ENCODE data around the gene TNC.

The TNC gene

GRCh38 chr9:115099901-115100300 is 18.1 kb downstream of the TNC start:
- no peak for DNase-seq (ENCODE audit: low spot score)

GRCh38 chr9:115098226-115098965 is 19.6 kb downstream of the TNC start:
- no peak for DNase-seq (ENCODE audit: low spot score)

GRCh38 chr9:115093520-115093919 is 24.4 kb downstream of the TNC start:
- DNase-seq (ENCODE audit: low spot score) = no peak

- no peak for DNase-seq (ENCODE audit: low spot score)
Observed at GRCh38 chr9:115090486-115090885, 27.5 kb downstream of the TNC start.

GRCh38 chr9:115088860-115089259 is 29.1 kb downstream of the TNC start:
- no peak for DNase-seq (ENCODE audit: low spot score)

- DNase-seq (ENCODE audit: low spot score) = no peak
Observed at GRCh38 chr9:115086886-115087285, 31.1 kb downstream of the TNC start.

- DNase-seq (ENCODE audit: low spot score) = no peak
Observed at GRCh38 chr9:115086461-115086860, 31.5 kb downstream of the TNC start.

- DNase-seq (ENCODE audit: low spot score) = no peak
Observed at GRCh38 chr9:115085773-115086377, 32.1 kb downstream of the TNC start.

GRCh38 chr9:115084709-115085108 is 33.2 kb downstream of the TNC start:
- no peak for DNase-seq (ENCODE audit: low spot score)

- no peak for DNase-seq (ENCODE audit: low spot score)
Observed at GRCh38 chr9:115084157-115084556, 33.8 kb downstream of the TNC start.

- no peak for DNase-seq (ENCODE audit: low spot score)
Observed at GRCh38 chr9:115080242-115080641, 37.7 kb downstream of the TNC start.

- DNase-seq (ENCODE audit: low spot score) = no peak
Observed at GRCh38 chr9:115079156-115079555, 38.8 kb downstream of the TNC start.

GRCh38 chr9:115073456-115073855 is 44.5 kb downstream of the TNC start:
- DNase-seq (ENCODE audit: low spot score) = no peak

GRCh38 chr9:115071176-115071575 is 46.8 kb downstream of the TNC start:
- no peak for DNase-seq (ENCODE audit: low spot score)

- DNase-seq (ENCODE audit: low spot score) = no peak
Observed at GRCh38 chr9:115069771-115070170, 48.2 kb downstream of the TNC start.

- no peak for DNase-seq (ENCODE audit: low spot score)
Observed at GRCh38 chr9:115069302-115069701, 48.7 kb downstream of the TNC start.

- DNase-seq (ENCODE audit: low spot score) = no peak
Observed at GRCh38 chr9:115068031-115068430, 49.9 kb downstream of the TNC start.

- DNase-seq (ENCODE audit: low spot score) = peak; percentile 53
Observed at GRCh38 chr9:115063058-115063845, 54.7 kb downstream of the TNC start.

GRCh38 chr9:115058684-115059315 is 59.2 kb downstream of the TNC start:
- DNase-seq (ENCODE audit: low spot score) = peak; percentile 86

- DNase-seq (ENCODE audit: low spot score) = no peak
Observed at GRCh38 chr9:115058175-115058574, 59.8 kb downstream of the TNC start.

GRCh38 chr9:115057559-115057958 is 60.4 kb downstream of the TNC start:
- no peak for DNase-seq (ENCODE audit: low spot score)

- no peak for DNase-seq (ENCODE audit: low spot score)
Observed at GRCh38 chr9:115050002-115050490, 67.9 kb downstream of the TNC start.

Data from AG08395 (cell line).